Hypothalamus (tissue), 51 donors: ENCODE results near the gene XCL1.

Experiments
- DNase-seq, 51 donors: peaks; one replicate each; lab custom pipeline; 2025; lab: John Stamatoyannopoulos, UW

The XCL1 gene

GRCh38 chr1:168601051-168601450 is 24.6 kb downstream of the XCL1 start:
- DNase-seq, result no peak

GRCh38 chr1:168603501-168604110 is 27.2 kb downstream of the XCL1 start:
- peak in 47 of 51 donors; percentile 4 to 83 (median 56) for DNase-seq

GRCh38 chr1:168605443-168605842 is 29.0 kb downstream of the XCL1 start:
- DNase-seq, result no peak

GRCh38 chr1:168606096-168606495 is 29.7 kb downstream of the XCL1 start:
- DNase-seq, result no peak

- DNase-seq, result no peak
These were observed 31.5 kb downstream of the XCL1 start for GRCh38 chr1:168607872-168608428.

- peak in 9 of 51 donors; percentile 10 to 57 (median 20) for DNase-seq
These were observed 32.7 kb downstream of the XCL1 start for GRCh38 chr1:168608796-168609715.

- peak in 1 of 51 donors; percentile 31 for DNase-seq
These were observed 33.5 kb downstream of the XCL1 start for GRCh38 chr1:168609741-168610510.

GRCh38 chr1:168613038-168613451 is 36.6 kb downstream of the XCL1 start:
- DNase-seq, result no peak

- peak in 6 of 51 donors; percentile 2 to 47 (median 16) for DNase-seq
These were observed 37.4 kb downstream of the XCL1 start for GRCh38 chr1:168613691-168614231.

- DNase-seq, result no peak
These were observed 37.8 kb downstream of the XCL1 start for GRCh38 chr1:168614235-168614634.

GRCh38 chr1:168615965-168616364 is 39.6 kb downstream of the XCL1 start:
- DNase-seq, result no peak

- peak in 3 of 51 donors; percentile 14 to 54 (median 34) for DNase-seq
These were observed 41.8 kb downstream of the XCL1 start for GRCh38 chr1:168617974-168618750.

- DNase-seq, result no peak
These were observed 42.5 kb downstream of the XCL1 start for GRCh38 chr1:168618886-168619285.

- peak in 1 of 51 donors; percentile 20 for DNase-seq
These were observed 45.0 kb downstream of the XCL1 start for GRCh38 chr1:168621356-168621755.

- no peak for DNase-seq
These were observed 46.8 kb downstream of the XCL1 start for GRCh38 chr1:168623003-168623828.

- DNase-seq, result no peak
These were observed 47.4 kb downstream of the XCL1 start for GRCh38 chr1:168623831-168624230.

- DNase-seq, result no peak
These were observed 49.9 kb downstream of the XCL1 start for GRCh38 chr1:168626326-168626725.

GRCh38 chr1:168627370-168627769 is 51.0 kb downstream of the XCL1 start:
- no peak for DNase-seq

- no peak for DNase-seq
These were observed 52.4 kb downstream of the XCL1 start for GRCh38 chr1:168628807-168629206.
